Activated gamma-delta T cell treated with Interleukin-2 at 50 U/mL for 16 hours (primary cell): Measurements from ENCODE around the gene SLC16A3.

Experiments
- DNase-seq: peaks from one replicate; pipeline ENCODE4 v3.0.0-alpha.2; 2020

SLC16A3 gene

GRCh38 chr17:82224666-82225065 lies 4.2 kb upstream of the SLC16A3 start:
- DNase-seq: no peak

DNA sequence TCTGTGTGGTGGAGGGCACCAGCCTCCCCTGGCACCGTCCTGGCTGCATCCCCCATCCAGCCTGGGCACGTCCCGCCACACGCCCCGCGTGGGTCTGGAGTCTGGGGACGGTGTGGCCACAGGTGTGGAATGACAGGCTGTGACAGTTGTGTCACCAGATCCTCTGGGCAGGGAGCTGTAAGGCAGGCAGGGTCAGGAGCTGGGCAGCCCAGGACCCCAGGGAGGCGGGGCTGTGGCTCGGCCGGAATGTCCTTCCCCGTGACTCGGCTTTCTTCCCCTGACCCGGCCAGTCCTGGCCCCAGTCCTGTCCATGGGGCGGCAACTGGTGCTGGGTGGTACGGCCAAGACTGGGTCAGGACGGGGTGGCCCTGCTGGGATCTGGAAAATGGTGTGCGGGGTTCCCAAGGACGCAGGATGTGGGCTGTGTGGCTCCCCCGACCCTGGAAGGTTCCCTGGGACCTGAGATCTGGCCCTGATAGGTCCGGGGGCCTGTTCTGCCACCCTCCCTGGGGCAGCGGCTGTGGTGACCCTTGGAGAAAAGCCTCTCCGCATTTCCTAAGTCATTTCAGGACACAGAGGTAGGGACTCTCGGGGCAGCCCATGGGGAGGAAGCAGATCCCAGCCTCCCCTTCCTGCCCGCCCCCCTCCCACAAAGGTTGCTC lies 3.3 kb upstream of the SLC16A3 start:
- DNase-seq: no peak

- no peak for DNase-seq
These were observed 2.6 kb upstream of the SLC16A3 start for GRCh38 chr17:82226146-82226808.

DNA sequence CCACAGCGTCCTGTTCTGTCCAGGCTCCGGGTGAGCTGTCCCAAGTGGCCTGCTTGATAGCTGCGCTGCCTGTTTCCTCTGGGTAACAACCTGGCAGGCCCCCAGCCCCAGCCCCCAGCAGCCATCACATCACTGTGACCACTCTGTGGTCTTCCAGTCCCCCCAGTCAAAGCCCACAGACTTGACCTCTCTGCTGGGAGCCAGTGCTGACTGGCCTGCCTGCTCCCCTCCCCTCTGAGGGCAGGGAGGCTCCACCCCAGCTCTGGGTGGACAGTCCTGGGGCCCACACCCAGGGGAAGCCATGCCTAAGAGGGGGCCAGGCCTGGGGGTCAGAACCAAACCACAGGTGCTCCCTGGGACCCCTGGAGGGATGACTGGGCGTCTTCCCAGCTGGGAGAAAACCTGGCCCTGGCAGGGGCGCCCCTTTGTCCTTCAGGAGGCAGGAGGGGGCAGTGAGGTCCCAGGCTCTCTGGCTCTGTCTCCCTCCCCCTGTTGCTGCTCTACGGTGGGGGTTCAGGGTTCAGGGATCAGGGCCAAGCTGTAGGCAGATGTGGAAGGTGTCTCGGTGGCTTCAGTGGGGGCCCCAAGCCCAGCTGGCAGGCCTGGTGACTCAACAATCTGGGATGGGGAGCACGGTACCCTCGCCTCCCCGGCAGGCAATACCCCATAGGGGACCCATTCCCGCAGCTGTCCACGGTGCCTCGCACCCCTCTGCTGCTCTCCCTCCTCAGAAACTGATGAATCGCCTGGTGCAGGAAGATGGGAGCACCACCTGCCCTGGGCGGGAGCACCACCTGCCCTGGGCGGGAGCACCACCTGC lies 1.8 kb upstream of the SLC16A3 start:
- no peak for DNase-seq

DNA sequence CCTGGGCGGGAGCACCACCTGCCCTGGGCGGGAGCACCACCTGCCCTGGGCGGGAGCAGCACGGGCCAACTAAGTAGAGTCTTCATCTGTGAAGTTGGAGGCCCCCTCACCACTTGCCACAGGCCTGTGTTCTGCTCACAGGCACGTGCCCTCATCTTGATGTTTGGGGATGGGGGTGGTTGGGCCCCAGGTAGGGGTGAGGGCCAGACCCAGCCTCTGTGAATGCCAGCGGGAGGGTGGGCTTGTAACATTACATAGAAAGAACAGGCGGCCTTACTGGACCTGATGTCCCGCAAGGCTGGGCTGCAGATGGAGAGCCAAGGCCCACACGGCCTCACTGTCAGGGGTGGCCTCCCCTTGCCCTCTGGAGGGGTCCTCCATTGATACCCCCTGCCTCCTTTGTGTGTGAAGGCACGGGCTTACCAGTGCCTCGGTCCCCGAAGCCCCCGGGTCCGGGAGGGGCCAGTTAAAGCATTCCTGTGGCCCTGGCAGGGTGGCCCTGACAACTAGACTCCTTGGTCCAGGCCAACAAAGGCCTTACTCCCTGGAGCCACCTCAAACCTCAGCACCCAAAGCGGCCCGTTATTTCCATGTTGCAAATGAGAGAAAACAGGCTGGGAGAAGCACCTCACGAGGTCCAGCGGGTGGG lies 1.1 kb upstream of the SLC16A3 start:
- no peak for DNase-seq

- peak; percentile 59 for DNase-seq
These were observed 482 bp upstream of the SLC16A3 start for GRCh38 chr17:82228278-82228841.

DNA sequence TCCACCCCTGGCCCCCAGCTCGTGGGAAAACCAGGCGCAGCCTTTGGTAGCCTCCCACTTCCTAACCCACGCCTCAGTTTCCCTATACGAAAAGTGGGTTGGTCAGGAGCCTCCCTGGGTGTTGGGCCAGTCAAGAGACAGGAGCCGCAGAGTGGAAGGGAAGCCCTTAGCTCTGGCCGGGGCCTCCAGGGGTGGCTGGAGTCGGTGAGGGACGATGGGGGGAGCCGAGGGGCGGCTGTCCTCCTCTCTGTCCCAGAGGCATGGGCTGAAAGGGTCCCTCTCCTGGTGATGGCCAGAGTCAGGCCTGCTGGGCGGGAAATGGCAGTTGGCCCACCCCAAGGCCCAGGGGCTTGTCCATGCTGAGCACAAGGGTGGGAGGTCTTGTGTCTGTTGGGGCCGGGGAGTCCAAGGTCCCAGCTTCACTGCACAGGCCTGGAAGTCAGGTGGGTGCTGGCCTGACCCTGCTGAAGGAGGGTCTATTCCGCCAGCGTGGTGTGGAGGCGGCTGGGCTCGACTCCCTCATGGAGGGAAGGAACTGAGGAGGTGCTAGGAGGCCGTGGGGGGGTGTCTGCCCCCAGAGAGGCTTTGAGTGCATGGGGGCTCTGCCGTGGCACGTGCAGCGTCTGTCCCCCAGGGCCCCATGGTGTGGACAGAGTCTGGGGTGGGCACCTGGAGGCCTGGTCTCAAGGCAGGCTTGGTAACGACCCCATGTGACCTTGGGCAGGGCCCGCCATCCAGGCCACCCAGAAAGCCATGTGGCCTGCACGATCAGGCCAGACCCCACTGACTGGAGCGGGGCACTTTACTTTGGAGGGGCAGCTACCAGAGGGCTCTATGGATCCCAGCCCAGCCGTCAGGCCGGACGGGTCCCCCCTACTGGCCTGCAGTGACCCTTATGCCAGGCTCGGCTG lies 1.1 kb downstream of the SLC16A3 start:
- no peak for DNase-seq

DNA sequence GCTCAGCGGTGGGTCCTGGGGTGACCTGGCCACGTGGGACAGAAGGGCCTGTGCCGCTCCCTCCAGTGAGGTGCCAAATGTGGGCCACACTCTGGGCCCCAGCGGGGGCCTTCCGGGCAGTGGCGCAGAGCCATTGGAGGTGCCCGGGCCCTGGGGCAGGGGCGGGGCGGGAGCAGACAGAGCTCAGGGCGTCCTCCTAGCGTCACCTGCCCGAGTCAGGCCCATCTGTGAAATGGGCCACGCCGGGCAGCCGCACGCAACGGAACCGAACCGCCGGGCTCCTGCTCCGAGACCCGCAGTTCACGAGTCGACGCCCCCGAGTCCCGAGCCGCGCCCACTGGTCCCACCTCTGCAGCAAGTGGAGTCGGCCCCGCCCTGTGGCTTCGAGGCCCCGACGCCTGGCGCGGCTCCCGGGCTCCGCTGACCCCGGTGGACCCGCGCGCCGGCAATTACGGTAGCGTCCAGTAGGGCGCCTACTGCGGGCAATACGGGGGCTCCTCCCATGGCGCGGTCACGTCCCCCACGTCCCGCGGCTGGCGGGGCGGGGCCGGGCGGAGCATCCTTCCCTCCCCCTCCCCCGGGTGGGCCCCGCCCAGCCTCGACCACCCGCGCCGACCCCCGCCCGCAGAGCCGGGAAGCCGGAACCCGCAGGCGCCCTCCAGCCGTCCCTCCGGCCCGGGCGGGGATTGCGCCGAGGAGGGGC lies 1.9 kb downstream of the SLC16A3 start:
- peak; percentile 47 for DNase-seq

DNA sequence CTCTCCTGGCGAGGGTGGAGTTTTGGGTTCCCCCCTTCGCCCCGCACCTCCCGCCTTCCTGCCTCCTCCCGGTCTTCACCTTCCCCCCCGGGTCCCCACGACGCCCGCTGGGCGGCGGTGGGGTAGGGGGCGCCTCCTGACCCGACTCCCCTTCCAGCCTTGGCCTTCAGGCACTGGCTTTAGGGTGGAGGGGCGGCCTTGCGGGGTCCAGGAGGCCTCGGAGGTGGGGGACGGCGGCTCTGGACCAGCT lies 2.4 kb downstream of the SLC16A3 start:
- DNase-seq: no peak

DNA sequence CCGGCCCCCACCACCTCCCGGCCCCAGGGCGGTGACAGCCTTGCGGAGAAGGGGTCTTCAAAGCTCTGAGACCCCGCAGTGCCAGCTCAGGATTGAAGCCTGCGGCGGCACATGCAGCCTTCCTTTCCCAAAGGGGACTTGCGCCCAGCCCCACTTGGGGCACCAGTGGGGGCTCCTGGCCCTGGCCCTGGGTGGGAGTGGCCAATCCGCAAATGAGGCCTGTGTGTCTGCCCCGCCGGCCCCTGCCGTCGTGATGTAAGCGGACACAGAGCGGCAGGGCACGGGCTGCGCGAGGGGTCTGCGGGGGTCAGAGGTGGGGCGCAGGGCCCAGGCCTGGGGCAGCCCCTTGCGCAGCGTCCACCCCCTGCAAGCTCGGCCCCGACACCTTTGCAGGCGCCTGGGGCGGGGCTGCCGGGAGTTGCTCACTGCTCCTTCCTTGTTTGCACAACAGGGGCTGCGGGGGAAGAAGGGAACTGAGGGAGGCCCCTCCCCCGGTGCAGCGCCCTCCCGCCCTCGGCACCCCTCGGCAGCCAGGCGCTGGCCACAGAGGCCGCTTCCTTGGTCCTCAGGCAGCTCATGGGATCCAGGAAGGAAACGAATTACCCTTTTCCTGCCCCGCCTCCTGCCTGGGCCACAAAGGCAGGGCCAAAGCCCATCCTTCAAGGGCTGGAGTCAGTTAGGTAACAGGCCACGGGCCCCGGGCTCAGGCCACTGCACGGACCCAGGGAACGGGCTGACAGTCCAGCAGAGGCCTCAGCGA lies 2.9 kb downstream of the SLC16A3 start:
- no peak for DNase-seq

- DNase-seq: no peak
These were observed 3.5 kb downstream of the SLC16A3 start for GRCh38 chr17:82232322-82232820.

DNA sequence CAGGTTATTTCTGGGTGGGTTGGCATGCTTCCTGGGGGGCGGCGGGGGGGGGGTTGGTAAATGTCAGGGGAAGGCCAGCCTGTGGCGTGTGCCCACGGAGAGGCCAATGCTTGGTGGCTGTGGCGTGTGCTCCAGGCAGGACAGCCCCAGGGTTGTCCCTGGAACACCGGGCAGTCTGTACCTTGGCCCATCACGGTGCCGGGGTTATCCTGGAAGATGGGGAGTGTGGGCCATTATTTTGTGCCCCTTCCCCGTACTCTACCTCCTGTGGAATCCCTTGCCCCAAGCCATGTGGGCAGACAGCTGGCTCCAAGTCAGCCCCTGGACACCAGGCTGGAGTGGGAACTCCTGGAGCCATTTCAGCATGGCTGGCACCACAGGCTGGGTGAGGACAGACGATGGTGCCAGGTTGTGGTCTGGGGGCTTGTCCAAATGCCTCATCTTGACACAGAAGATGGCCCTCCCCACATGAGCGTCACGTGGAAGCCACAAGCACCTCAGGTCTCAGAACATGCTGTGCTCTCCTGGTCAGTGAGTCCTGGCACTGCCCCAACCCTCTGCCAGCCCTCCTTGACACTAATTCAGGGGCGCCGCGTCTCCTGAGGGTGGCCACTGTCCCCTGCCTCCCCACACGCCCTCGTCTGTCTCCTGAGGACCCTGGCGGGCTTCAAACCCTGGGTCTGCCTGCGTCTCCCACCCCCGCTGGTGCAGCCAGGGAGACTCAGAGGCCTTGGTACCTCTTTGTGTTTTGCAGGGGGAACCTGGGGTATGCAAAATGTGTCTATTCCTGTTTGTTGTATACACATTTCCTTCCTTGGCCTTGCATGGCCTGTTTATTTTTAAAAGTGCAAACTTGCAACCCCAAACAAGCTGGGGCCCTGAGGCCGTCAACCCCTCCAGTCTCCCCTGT lies 4.3 kb downstream of the SLC16A3 start:
- DNase-seq: no peak

- no peak for DNase-seq
These were observed 5.6 kb downstream of the SLC16A3 start for GRCh38 chr17:82234211-82235055.

- no peak for DNase-seq
These were observed 6.4 kb downstream of the SLC16A3 start for GRCh38 chr17:82235056-82235774.

DNA sequence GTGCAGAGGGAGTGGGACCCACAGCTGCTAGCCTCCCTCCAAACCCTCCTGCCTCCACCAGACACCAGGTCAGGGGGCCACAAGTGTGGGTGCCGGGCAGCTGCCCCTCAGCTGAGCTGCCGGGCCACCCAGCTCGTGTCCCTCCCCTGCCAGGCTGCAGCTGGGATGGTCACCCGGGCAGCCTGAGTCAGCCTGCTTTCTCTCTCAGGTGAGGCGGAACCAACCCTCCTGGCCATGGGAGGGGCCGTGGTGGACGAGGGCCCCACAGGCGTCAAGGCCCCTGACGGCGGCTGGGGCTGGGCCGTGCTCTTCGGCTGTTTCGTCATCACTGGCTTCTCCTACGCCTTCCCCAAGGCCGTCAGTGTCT lies 6.9 kb downstream of the SLC16A3 start:
- no peak for DNase-seq

GRCh38 chr17:82236142-82236971 lies 7.5 kb downstream of the SLC16A3 start:
- peak; percentile 60 for DNase-seq
